GDM1 (cell line): ENCODE results near the gene TRIM14.
A peak's percentile ranks its signal among the peaks of the same experiment; 100 is the strongest.
"Not testable (repeated sequence)": the region's sequence is repeated elsewhere in the genome, so short reads cannot be mapped to it uniquely, and the experiment has no call there.

Source experiments
- DNase-seq: peaks from one replicate; lab custom pipeline; 2025; lab: John Stamatoyannopoulos, UW

Gene TRIM14

GRCh38 chr9:98108531-98109031 is 10.4 kb downstream of the TRIM14 start:
- DNase-seq, result no peak

DNA sequence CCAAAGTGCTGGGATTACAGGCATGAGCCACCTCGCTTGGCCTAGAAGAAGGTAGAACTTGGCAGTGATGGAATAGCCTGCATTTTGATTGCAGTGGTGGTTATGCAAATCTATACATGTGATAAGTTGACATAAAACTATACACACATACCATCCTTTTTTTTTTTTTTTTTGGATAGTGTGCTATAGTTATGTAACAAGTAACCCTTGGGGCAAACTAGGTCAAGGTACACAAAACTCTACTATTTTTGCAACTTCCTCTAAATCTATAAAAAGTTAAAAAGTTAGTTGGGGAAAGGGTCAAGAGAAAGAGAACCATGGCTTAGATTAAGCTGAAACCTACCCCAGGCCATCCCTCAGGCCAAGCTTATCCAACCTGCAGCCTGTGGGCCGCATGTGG is 11.1 kb downstream of the TRIM14 start:
- DNase-seq, result no peak

DNA sequence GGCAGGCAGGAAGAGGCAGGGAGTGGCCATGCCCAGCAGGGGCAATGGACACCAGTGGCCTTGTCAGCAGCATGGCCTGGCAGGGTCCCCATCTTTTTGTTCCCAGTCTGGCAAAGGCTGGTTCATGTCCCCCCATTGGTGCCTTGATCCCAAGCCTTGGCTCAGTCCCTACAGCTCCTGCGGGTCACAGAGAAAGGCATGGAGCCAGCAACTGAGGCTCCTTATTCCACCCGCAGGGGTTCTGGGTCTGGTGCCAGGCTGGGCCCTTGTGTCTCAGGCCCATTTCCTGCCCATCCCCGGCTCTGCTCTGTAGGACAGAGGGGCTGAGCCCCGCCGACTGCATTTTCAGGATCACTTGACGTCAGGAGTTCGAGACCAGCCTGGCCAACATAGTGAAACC is 14.0 kb downstream of the TRIM14 start:
- no peak for DNase-seq

DNA sequence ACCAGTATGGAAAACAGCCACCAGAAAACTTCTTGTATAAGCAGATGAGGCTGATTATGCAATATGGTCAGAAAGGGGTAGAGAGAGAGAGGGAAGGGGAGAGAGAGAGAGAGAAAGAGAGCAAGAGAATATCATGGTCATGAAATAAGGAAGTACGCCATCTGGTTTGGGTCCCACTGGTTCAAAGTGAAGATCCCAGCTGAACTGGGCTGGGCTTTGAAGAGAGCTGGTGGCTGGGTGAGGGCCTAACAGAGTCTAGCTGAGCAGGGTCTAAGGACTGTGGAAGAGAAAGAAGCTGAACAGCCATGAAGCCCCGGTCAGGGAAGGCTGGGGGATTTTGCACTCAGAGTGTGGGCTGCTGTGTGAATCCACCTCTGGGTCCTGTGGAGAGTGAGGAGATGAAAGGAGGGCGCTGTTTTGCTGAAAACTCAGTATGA is 14.6 kb downstream of the TRIM14 start:
- no peak for DNase-seq

GRCh38 chr9:98101868-98102273 is 17.2 kb downstream of the TRIM14 start:
- peak; percentile 87 for DNase-seq

DNA sequence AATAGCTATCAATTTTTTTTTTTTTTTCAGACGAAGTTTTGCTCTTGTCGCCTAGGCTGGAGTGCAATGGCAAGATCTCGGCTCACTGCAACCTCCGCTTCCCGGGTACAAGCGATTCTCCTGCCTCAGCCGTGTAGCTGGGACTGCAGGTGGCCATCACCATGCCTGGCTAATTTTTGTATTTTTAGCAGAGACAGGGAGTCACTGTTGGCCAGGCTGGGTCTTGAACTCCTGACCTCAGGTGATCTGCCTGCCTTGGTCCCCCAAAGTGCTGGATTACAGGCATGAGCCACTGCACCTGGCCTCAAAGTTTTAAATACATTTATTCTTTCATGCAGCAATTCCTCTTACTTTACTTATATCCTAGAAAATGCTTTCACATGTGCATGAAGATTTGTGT is 17.6 kb downstream of the TRIM14 start:
- no peak for DNase-seq

DNA sequence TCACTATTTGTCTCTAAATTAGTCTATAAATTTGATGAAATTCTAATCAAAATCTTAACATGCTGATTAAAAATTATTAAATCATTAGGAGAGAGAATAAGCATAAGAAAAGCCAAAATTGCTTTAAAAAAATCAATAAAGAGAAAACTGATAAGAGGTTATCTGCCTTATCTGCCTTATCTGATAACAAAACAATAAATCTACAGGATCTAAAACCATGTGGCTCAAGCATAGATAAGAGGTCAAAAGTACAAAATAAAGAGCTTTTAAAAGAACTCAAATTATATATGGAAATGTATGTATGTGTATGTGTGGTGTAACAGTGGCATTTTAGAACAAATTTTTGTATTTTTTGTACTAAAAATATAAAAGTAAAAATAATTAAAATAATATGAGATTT is 18.6 kb downstream of the TRIM14 start:
- DNase-seq, result no peak

DNA sequence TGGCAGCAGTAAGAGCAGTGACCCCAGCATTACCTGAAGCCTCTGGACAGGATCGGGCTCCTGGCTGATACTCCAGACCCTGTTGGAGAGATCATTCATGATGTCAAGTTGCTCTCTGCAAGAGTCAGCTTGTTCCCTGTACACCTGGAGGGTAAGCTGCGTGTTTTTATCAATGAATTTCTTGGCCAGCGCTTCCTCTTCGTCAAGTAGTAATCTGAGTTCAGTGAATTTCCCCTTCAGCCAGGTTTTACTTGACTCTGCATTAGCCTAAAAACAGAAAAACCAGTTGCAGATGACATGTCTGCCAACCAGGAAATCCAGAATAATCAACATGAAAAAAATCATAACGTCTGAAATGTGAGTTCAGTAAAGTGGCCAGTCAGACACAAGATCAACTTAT is 19.1 kb downstream of the TRIM14 start:
- DNase-seq, result no peak

GRCh38 chr9:98099346-98099745 is 19.7 kb downstream of the TRIM14 start:
- DNase-seq, result no peak

GRCh38 chr9:98097836-98098235 is 21.2 kb downstream of the TRIM14 start:
- DNase-seq, result no peak

GRCh38 chr9:98096091-98096490 is 22.9 kb downstream of the TRIM14 start:
- DNase-seq, result no peak

- DNase-seq, result no peak
Observed at GRCh38 chr9:98095401-98095800, 23.6 kb downstream of the TRIM14 start.

DNA sequence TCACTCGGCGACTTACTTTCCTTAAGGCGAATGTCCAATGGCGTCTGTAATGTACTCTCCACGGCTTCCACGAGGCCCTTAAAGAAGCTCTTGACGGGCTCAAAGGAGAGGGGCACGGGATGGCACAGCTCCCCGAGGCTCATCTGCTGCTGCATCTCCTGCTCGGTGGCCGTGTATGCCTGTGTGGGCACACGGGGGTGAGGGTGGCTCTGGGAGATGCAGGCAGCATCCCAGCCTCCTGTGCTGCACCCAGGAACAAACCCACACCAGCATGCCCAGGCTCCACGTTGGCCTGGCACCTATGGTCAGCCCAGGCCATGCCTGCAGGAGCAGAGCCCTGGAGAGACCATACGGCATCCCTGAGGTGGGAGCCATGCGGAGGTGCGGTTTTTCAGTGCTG is 24.2 kb downstream of the TRIM14 start:
- DNase-seq, result no peak

- DNase-seq, result no peak
Observed at GRCh38 chr9:98094316-98094715, 24.7 kb downstream of the TRIM14 start.

GRCh38 chr9:98092613-98092931 is 26.4 kb downstream of the TRIM14 start:
- no peak for DNase-seq

DNA sequence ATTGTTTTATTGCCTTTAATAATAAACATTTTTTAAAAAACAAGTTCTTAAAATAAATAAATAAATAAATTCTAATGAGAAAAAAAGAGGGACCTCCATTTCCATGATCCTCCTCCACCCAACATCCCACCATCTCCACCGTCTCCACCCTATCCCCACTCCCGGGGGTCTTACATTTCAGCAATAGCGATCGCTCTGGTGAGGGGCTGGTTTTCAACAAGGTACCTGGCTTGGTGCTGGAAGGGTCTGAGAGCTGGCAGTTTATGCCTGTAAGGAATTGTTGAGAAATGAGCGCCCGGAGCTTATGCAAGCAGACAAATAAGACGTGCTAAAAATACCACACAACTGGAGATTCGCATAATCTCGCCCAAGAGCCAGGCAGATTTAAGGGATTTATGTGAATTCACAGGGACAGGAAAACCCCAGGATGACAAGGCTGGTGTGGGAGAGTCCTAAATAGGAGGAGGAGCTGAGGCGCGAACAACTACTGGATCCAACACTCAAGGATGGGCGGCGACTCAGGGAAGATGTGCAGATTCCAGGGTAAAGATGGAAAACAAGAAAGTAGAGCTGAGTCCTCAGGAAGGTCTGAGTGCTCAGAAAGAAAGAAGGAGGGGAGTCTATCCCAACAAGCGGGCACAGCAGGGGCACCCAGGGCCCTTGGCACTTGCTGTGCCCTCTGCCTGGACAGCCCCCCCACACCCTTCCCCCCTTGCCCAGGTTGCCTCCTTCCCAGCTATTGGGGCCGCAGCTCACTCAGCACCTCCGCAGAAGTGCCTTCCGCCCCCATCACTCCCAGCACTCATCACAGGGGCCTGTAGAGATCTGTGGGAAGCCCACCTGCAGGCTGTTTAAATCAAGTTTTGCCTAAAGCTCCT is 27.0 kb downstream of the TRIM14 start:
- no peak for DNase-seq

DNA sequence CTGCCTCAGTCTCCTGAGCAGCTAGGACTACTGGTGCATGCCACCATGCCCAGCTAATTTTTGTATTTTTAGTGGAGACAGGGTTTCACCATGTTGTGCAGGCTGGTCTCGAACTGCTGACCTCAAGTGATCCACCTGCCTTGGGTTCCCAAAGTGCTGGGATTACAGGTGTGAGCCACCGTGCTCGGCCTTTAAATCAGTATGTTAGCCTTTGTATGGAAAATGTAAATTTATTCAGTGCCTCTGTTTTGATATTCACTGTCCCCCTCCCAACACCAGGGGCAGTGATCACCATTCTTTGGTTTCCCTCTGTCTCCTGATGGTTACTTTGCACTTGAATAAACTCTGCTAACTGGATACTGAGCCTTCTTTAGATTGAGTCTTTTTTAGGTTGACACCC is 28.3 kb downstream of the TRIM14 start:
- DNase-seq, result not testable (repeated sequence)

- DNase-seq, result no peak
Observed at GRCh38 chr9:98087420-98088354, 31.3 kb downstream of the TRIM14 start.

GRCh38 chr9:98086461-98086860 is 32.6 kb downstream of the TRIM14 start:
- no peak for DNase-seq

DNA sequence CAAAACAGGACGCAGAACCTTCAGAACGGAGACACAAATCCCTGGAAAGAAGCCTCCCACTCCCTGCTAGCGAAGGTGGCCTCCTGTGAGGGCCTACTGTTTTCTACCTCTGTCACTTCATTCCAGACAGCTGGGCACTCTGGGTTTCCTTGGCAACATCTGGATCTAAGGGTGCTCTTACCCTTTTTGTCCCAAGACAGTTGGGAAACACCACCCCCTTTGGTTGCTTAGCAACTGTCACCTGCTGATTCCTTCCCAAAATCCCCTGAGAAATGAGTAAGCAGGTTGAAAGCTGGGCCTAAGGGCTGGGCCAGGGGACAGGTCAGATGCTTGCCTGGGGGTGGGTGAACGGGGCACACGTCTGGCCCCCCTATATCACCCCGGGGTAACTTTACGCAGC is 33.1 kb downstream of the TRIM14 start:
- DNase-seq, result no peak

GRCh38 chr9:98085058-98085457 is 34.0 kb downstream of the TRIM14 start:
- no peak for DNase-seq

GRCh38 chr9:98084396-98084795 is 34.6 kb downstream of the TRIM14 start:
- no peak for DNase-seq
